Endothelial cell of umbilical vein (primary cell): ENCODE results near the gene EXD3. TPM values are rescaled to one million over a fixed set of nuclear protein-coding genes. Genes with fewer than 3 reads are reported as not detected.

Experiments
- BruUV-seq: library from RNA; stranded (reverse); fragments of 400-500 nt; replicated peaks from 2 replicates; lab custom pipeline; 2021; lab: Mats Ljungman, UMichigan
- CTCF ChIA-PET: fragments of 300-600, 350-600 bp; sonication (Branson Sonifier 250); formaldehyde crosslinking; loops from one replicate; lab custom pipeline; 2021; ENCODE audit warnings: antibody characterized with exemption, inconsistent platforms; lab: Charles Lee
- POLR2A ChIA-PET: fragments of 300-600, 350-600 bp; sonication (Branson Sonifier 250); formaldehyde crosslinking; loops from one replicate; lab custom pipeline; 2021; ENCODE audit warnings: antibody characterized with exemption, inconsistent platforms; lab: Charles Lee
- DNase-seq: peaks from one replicate; pipeline ENCODE4 v3.0.0-alpha.2; 2011; ENCODE audit warnings: low read depth, low spot score
- FAIRE-seq: peaks from 2 replicates; lab custom pipeline; 2011; peaks lifted over from hg19 to GRCh38; lab: Jason Lieb, UNC
- H2AFZ ChIP-seq: 2 replicates; pipeline ENCODE4 v1.6.0; 2012; ENCODE audit warnings: low read depth, low read length, control low read depth, inconsistent platforms
- H3K27ac ChIP-seq: 2 replicates; pipeline ENCODE4 v1.5.1; 2011; ENCODE audit warnings: low read depth, mild to moderate bottlenecking, control low read depth, low read length, moderate library complexity; ENCODE audit not compliant: insufficient read depth
- H3K27me3 ChIP-seq, 2 experiments: 2 replicates each; pipeline versions ENCODE4 v1.6.0 to v1.6.1; 2011; ENCODE audit warnings: low read length in 2 of 2, mixed read lengths in 1 of 2; ENCODE audit not compliant: control insufficient read depth in 2 of 2, insufficient read depth in 2 of 2
- H3K36me3 ChIP-seq, 2 experiments: 2 replicates in 1 of 2; 3 replicates in 1 of 2; pipeline ENCODE4 v1.5.1; 2011; ENCODE audit warnings: low read length in 2 of 2, mild to moderate bottlenecking in 1 of 2, moderate library complexity in 1 of 2; ENCODE audit not compliant: control insufficient read depth in 2 of 2, insufficient read depth in 2 of 2; ENCODE audit errors: extremely low read depth in 1 of 2
- H3K4me1 ChIP-seq: 3 replicates; pipeline ENCODE4 v1.5.1; 2011; ENCODE audit warnings: mild to moderate bottlenecking, low read length; ENCODE audit not compliant: control insufficient read depth, insufficient read depth; ENCODE audit errors: extremely low read depth
- H3K4me2 ChIP-seq: 2 replicates; pipeline ENCODE4 v1.6.1; 2011; ENCODE audit warnings: low read length, control low read depth, mixed read lengths; ENCODE audit not compliant: insufficient read depth
- H3K4me3 ChIP-seq, 3 experiments: fragments of 200-600 bp in 1 of 3; sonication (generic), shearing (Covaris generic) in 1 of 3; replicated peaks in 1 of 3; 2 replicates each; pipeline ENCODE4 v1.5.1; 2011 to 2016; ENCODE audit warnings: control low read depth in 3 of 3, low read length in 3 of 3, mild to moderate bottlenecking in 2 of 3, inconsistent platforms in 1 of 3, low read depth in 1 of 3, moderate library complexity in 1 of 3; ENCODE audit not compliant: insufficient read depth in 1 of 3
- H3K79me2 ChIP-seq: 2 replicates; pipeline ENCODE4 v1.6.0; 2012; ENCODE audit warnings: low read length, inconsistent platforms; ENCODE audit not compliant: control insufficient read depth, insufficient read depth
- H3K9ac ChIP-seq: replicated peaks from 2 replicates; pipeline ENCODE3; 2011; ENCODE audit warnings: low read length, control low read depth; ENCODE audit not compliant: insufficient read depth; ENCODE audit errors: extremely low read depth
- H3K9me1 ChIP-seq: replicated peaks from 3 replicates; pipeline ENCODE4 v1.6.0; 2011; ENCODE audit warnings: mild to moderate bottlenecking, low read length; ENCODE audit not compliant: control insufficient read depth, insufficient read depth; ENCODE audit errors: extremely low read depth
- H3K9me3 ChIP-seq: replicated peaks from 2 replicates; pipeline ENCODE4 v1.5.1; 2012; ENCODE audit warnings: low read length, inconsistent platforms; ENCODE audit not compliant: control insufficient read depth, insufficient read depth
- H4K20me1 ChIP-seq: replicated peaks from 2 replicates; pipeline ENCODE3; 2011; ENCODE audit warnings: mild to moderate bottlenecking, low read length; ENCODE audit not compliant: control insufficient read depth, insufficient read depth; ENCODE audit errors: extremely low read depth
- EZH2 ChIP-seq: IDR thresholded peaks from 2 replicates; pipeline ENCODE4 v1.6.1; 2012; ENCODE audit warnings: borderline replicate concordance, low read depth, mild to moderate bottlenecking, moderate library complexity, low read length, inconsistent platforms; ENCODE audit not compliant: severe bottlenecking
- GATA2 ChIP-seq: IDR thresholded peaks from 2 replicates; pipeline ENCODE4 v1.7.0; 2011; ENCODE audit warnings: low read depth, mild to moderate bottlenecking, moderate library complexity, mixed read lengths, low read length; ENCODE audit not compliant: insufficient read length, insufficient read depth
- JUN ChIP-seq: IDR thresholded peaks from 2 replicates; pipeline ENCODE4 v1.6.1; 2011; ENCODE audit warnings: borderline replicate concordance, low read depth; ENCODE audit not compliant: insufficient read length, insufficient read depth
- MYC ChIP-seq: IDR thresholded peaks from one replicate; pipeline ENCODE4 v1.6.1; 2011; ENCODE audit warnings: mild to moderate bottlenecking, low read depth, low read length
- POLR2A ChIP-seq: IDR thresholded peaks from 2 replicates; pipeline ENCODE4 v1.6.1; 2012; ENCODE audit warnings: low read depth, mild to moderate bottlenecking, control low read depth, low read length
- dilution Hi-C: fragments of 300-500 bp; cut with MboI; formaldehyde crosslinking; loops from one replicate; pipeline ENCODE4 v1.15.0; 2019; ENCODE audit warnings: low sequenced_read_pairs; ENCODE audit not compliant: extremely low pct_ligation_motif_present
- intact Hi-C: fragments of 100-400 bp; cut with micrococcal nuclease; formaldehyde crosslinking; loops from one replicate; pipeline ENCODE4 v1.10.0; 2022
- polyA plus RNA-seq, 4 experiments: library from polyadenylated mRNA; depleted of rRNA in 3 of 4; stranded (reverse) in 3 of 4; unstranded in 1 of 4; fragments of >200 nt; gene quantifications; 2 replicates each; pipeline versions ENCODE4 v1.2.1 to v1.2.3, GENCODE V29; 2011 to 2012; ENCODE audit warnings: missing spikeins in 1 of 4
- total RNA-seq: library from RNA; stranded (reverse); gene quantifications from 2 replicates; pipeline ENCODE4 v1.2.3, GENCODE V29; 2021
- TF ChIP-seq, protein P1 (sequence below), 2 donors: IDR thresholded peaks; 1 replicate in 1 of 2; 2 replicates in 1 of 2; pipeline ENCODE4 v1.5.1; 2011; ENCODE audit warnings: low read length in 2 of 2, mild to moderate bottlenecking in 2 of 2, moderate library complexity in 2 of 2, control low read depth in 1 of 2, inconsistent platforms in 1 of 2, low read depth in 1 of 2; ENCODE audit not compliant: insufficient read depth in 1 of 2; ENCODE audit errors: extremely low read depth in 1 of 2
- TF ChIP-seq, protein P2 (sequence below): IDR thresholded peaks from 2 replicates; pipeline ENCODE4 v1.6.1; 2011; ENCODE audit not compliant: insufficient read depth, insufficient read length

EXD3 gene
- total and polyA plus RNA-seq, 2 donors (not counting 3 experiments of a cell fraction or from before 2014, with no cell fraction given): 17.7 to 30.3 TPM

GRCh38 chr9:137388589-137389427 is 34.2 kb downstream of the EXD3 start:
- H3K79me2 ChIP-seq: no peaks in the 10 kb centered on the region
- H3K4me3 ChIP-seq: no peak overlapping the region
- H3K9ac ChIP-seq: no peak overlapping the region
- peaks cover 0 to 2% of the 10 kb centered on the region in 2 experiments for H3K36me3 ChIP-seq
- TF ChIP-seq MYC (no peak), GATA2 (no peak), EZH2 (no peak), POLR2A (no peak), JUN (no peak)
- TF ChIP-seq, protein P1, sequence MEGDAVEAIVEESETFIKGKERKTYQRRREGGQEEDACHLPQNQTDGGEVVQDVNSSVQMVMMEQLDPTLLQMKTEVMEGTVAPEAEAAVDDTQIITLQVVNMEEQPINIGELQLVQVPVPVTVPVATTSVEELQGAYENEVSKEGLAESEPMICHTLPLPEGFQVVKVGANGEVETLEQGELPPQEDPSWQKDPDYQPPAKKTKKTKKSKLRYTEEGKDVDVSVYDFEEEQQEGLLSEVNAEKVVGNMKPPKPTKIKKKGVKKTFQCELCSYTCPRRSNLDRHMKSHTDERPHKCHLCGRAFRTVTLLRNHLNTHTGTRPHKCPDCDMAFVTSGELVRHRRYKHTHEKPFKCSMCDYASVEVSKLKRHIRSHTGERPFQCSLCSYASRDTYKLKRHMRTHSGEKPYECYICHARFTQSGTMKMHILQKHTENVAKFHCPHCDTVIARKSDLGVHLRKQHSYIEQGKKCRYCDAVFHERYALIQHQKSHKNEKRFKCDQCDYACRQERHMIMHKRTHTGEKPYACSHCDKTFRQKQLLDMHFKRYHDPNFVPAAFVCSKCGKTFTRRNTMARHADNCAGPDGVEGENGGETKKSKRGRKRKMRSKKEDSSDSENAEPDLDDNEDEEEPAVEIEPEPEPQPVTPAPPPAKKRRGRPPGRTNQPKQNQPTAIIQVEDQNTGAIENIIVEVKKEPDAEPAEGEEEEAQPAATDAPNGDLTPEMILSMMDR (IDR thresholded peaks at IDR 0.05; ENCODE audit: extremely low read depth in 1 of 2, insufficient read depth in 1 of 2, low read depth in 1 of 2, low read length in 2 of 2): no peak
- TF ChIP-seq, protein P2, sequence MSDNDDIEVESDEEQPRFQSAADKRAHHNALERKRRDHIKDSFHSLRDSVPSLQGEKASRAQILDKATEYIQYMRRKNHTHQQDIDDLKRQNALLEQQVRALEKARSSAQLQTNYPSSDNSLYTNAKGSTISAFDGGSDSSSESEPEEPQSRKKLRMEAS: no peak
- POLR2A ChIA-PET: no interaction called here
- intact Hi-C loops (loop anchor here (5.0 kb wide), 1 partner anchor 37 kb away; no protein-coding TSS in a partner anchor), dilution Hi-C loops (no loop called here)
- H3K4me2 ChIP-seq: no peak overlapping the region
- no peaks in the 10 kb centered on the region for H4K20me1 ChIP-seq
- CTCF ChIA-PET: interaction anchor here (1.1 to 1.9 kb wide), 3 partner anchors 7 to 87 kb away, joined by 3 to 9 read pairs (median 4); partner anchors contain the start of gene NRARP
- H2AFZ ChIP-seq: no peak overlapping the region
- no peaks in the 10 kb centered on the region for H3K27me3 ChIP-seq
- DNase-seq (no peak), FAIRE-seq (no peak)
- H3K9me1 ChIP-seq: no peaks in the 10 kb centered on the region
- BruUV-seq: no TSS peak
- H3K27ac ChIP-seq: peak overlapping the region; percentile 81
- H3K9me3 ChIP-seq: no peaks in the 10 kb centered on the region
- H3K4me1 ChIP-seq: peaks cover 13% of the 10 kb centered on the region
